OCI-LY3 (cell line): ENCODE data around the gene STOML2.

Source experiments
- H2AFZ ChIP-seq: fragments of 200-600, 300-600 bp; shearing (Covaris generic); 2 replicates; pipeline ENCODE4 v1.6.0; 2014; ENCODE audit warnings: antibody characterized with exemption, low read depth, low read length
- H3K27ac ChIP-seq: fragments of 200-600, 300-600 bp; sonication (generic); 2 replicates; pipeline ENCODE4 v1.5.1; 2014; ENCODE audit warnings: mild to moderate bottlenecking, low read length, moderate library complexity, mixed read lengths
- H3K27me3 ChIP-seq: fragments of 200-600, 300-600 bp; sonication (generic); 2 replicates; pipeline ENCODE4 v1.6.1; 2014; ENCODE audit warnings: low read depth, low read length, mixed read lengths
- H3K36me3 ChIP-seq: fragments of 200-600, 300-600 bp; sonication (generic); replicated peaks from 2 replicates; pipeline ENCODE3; 2014; ENCODE audit warnings: low read depth, low read length, mixed read lengths
- H3K4me1 ChIP-seq: fragments of 300-600, 200-600 bp; sonication (generic); 2 replicates; pipeline ENCODE4 v1.6.1; 2014; ENCODE audit warnings: low read length, mixed read lengths
- H3K4me2 ChIP-seq: fragments of 200-600, 300-600 bp; sonication (generic); 2 replicates; pipeline ENCODE4 v1.6.1; 2014; ENCODE audit warnings: low read length, mixed read lengths
- H3K4me3 ChIP-seq: fragments of 300-600, 200-600 bp; sonication (generic); 2 replicates; pipeline ENCODE4 v1.5.1; 2014; ENCODE audit warnings: antibody characterized with exemption, mild to moderate bottlenecking, low read length, moderate library complexity
- H3K79me2 ChIP-seq: fragments of 300-600, 200-600 bp; shearing (Covaris generic); 2 replicates; pipeline ENCODE4 v1.6.1; 2014; ENCODE audit warnings: mild to moderate bottlenecking, low read length, mixed read lengths
- H3K9ac ChIP-seq: fragments of 300-600, 200-600 bp; shearing (Covaris generic); 2 replicates; pipeline ENCODE4 v1.6.0; 2014; ENCODE audit warnings: mild to moderate bottlenecking, low read length, moderate library complexity
- H3K9me3 ChIP-seq: fragments of 200-600, 300-600 bp; shearing (Covaris generic); 2 replicates; pipeline ENCODE4 v1.6.1; 2014; ENCODE audit warnings: low read length, mixed read lengths; ENCODE audit not compliant: insufficient read depth
- H4K20me1 ChIP-seq: fragments of 200-600, 300-600 bp; sonication (generic); 2 replicates; pipeline ENCODE4 v1.6.1; 2016; ENCODE audit warnings: low read length, mixed read lengths; ENCODE audit not compliant: insufficient read depth
- CTCF ChIP-seq: fragments of 200-600, 300-600 bp; sonication (generic); IDR thresholded peaks from 2 replicates; pipeline ENCODE4 v1.5.1; 2014; ENCODE audit warnings: antibody characterized with exemption, low read length, low read depth
- EZH2phosphoT487 ChIP-seq: fragments of 200-600 bp; shearing (Covaris generic); IDR thresholded peaks from 2 replicates; pipeline ENCODE4 v1.6.1; 2018; ENCODE audit warnings: antibody characterized with exemption, mixed run types, low read depth

Gene STOML2

GRCh38 chr9:35091536-35091935 is 11.4 kb downstream of the STOML2 start:
- Histone ChIP-seq H3K4me3 (no peak overlapping the region), H3K4me2 (no peak overlapping the region), H4K20me1 (no peaks in the 10 kb centered on the region), H3K9me3 (no peaks in the 10 kb centered on the region), H2AFZ (no peak overlapping the region), H3K4me1 (peaks cover 7% of the 10 kb centered on the region), H3K27ac (no peak overlapping the region), H3K27me3 (no peaks in the 10 kb centered on the region), H3K9ac (no peak overlapping the region), H3K36me3 (peaks cover 37% of the 10 kb centered on the region), H3K79me2 (peaks cover 13% of the 10 kb centered on the region)
- no peak for TF ChIP-seq EZH2phosphoT487
- TF ChIP-seq CTCF: no peak

- Histone ChIP-seq H3K9ac (no peak overlapping the region), H4K20me1 (no peaks in the 10 kb centered on the region), H3K27ac (no peak overlapping the region), H3K36me3 (peaks cover 40% of the 10 kb centered on the region), H3K9me3 (no peaks in the 10 kb centered on the region), H3K79me2 (no peaks in the 10 kb centered on the region), H3K4me2 (no peak overlapping the region), H2AFZ (no peak overlapping the region), H3K27me3 (no peaks in the 10 kb centered on the region), H3K4me3 (no peak overlapping the region), H3K4me1 (no peaks in the 10 kb centered on the region)
- no peak for TF ChIP-seq EZH2phosphoT487
- TF ChIP-seq CTCF: no peak
Observed at GRCh38 chr9:35089434-35089833, 13.5 kb downstream of the STOML2 start.

- Histone ChIP-seq H3K27ac (no peak overlapping the region), H3K9me3 (no peaks in the 10 kb centered on the region), H2AFZ (no peak overlapping the region), H3K4me2 (no peak overlapping the region), H3K79me2 (no peaks in the 10 kb centered on the region), H4K20me1 (no peaks in the 10 kb centered on the region), H3K9ac (no peak overlapping the region), H3K36me3 (peaks cover 21% of the 10 kb centered on the region), H3K27me3 (no peaks in the 10 kb centered on the region), H3K4me1 (no peaks in the 10 kb centered on the region), H3K4me3 (no peak overlapping the region)
- TF ChIP-seq CTCF (no peak), EZH2phosphoT487 (no peak)
Observed at GRCh38 chr9:35085078-35085477, 17.9 kb downstream of the STOML2 start.

- Histone ChIP-seq H4K20me1 (no peaks in the 10 kb centered on the region), H3K9ac (peak within 1 kb of the TSS; percentile 91), H3K27me3 (no peaks in the 10 kb centered on the region), H2AFZ (peak within 1 kb of the TSS; percentile 88), H3K4me3 (peak within 1 kb of the TSS; percentile 93), H3K27ac (peak within 1 kb of the TSS; percentile 64), H3K79me2 (peaks cover 20% of the 10 kb centered on the region), H3K36me3 (peaks cover 12% of the 10 kb centered on the region), H3K4me2 (peak within 1 kb of the TSS; percentile 95), H3K4me1 (peaks cover 9% of the 10 kb centered on the region), H3K9me3 (no peaks in the 10 kb centered on the region)
- TF ChIP-seq CTCF (no peak), EZH2phosphoT487 (no peak)
Observed at GRCh38 chr9:35079426-35080341, 23.2 kb downstream of the STOML2 start, which contains the start of gene FANCG. FANCG (minus strand) TSS chr9:35079942; CDS start chr9:35079524, 418 bp downstream.
